ENCODE results near the gene ARHGEF12. TPM values are rescaled to one million over a fixed set of nuclear protein-coding genes. Genes with fewer than 3 reads are reported as not detected.

ARHGEF12 gene
- total and polyA plus RNA-seq, 10 of the 15 experiments (the other 5 are each of a cell fraction or from before 2014, with no cell fraction given): 2.7 to 40.8 (median 20.9) TPM

GRCh38 chr11:120501976-120502755, 166.0 kb downstream of the ARHGEF12 start:
- in situ Hi-C loops (cut with MboI) (no loop called here), intact Hi-C loops (cut with micrococcal nuclease; ENCODE audit: unreplicated experiment) (loop anchor here (5.0 kb wide), 1 partner anchor 165 kb away; the partner anchor contains the start of gene ARHGEF12)
- DNase-seq (ENCODE audit: low read depth, low spot score): no peak
- FAIRE-seq: no peak
- WGBS (ENCODE audit: insufficient coverage, insufficient replicate concordance, low lambda C conversion rate, missing lambda C conversion rate): 65% methylated on average over 5 of the region's 5 CpGs
- ChIA-PET RAD21 (ENCODE audit: unreplicated experiment) (interaction anchor here (0.8 to 1.4 kb wide), 4 partner anchors 8 to 425 kb away, joined by 3 to 5 read pairs (median 3); no protein-coding TSS in a partner anchor), SMC1A (ENCODE audit: uncharacterized antibody, unreplicated experiment) (interaction anchor here (0.9 to 3.9 kb wide), 6 partner anchors 101 to 300 kb away, joined by 3 to 20 read pairs (median 6); no protein-coding TSS in a partner anchor), POLR2A (interaction anchor here (0.6 kb wide), 1 partner anchor 182 kb away, joined by 3 read pairs; no protein-coding TSS in a partner anchor), CTCF (interaction anchor here (0.7 to 5.2 kb wide), 9 partner anchors 8 to 427 kb away, joined by 3 to 40 read pairs (median 4); partner anchors contain the start of genes ARHGEF12 and GRIK4)
- H3K4me1 ChIP-seq (ENCODE audit: control insufficient read depth, insufficient read depth, low read length): peaks cover 20% of the 10 kb centered on the region
- no peak overlapping the region for H3K9ac ChIP-seq (ENCODE audit: control insufficient read depth, insufficient read depth, low read length)
- no peak for ATAC-seq
- H3K36me3 ChIP-seq (ENCODE audit: control insufficient read depth in 2 of 2, insufficient read depth in 2 of 2, low read length in 1 of 2): no peaks in the 10 kb centered on the region
- no peaks in the 10 kb centered on the region; a peak in 1 of 4 replicates for H3K27me3 ChIP-seq (replicated peaks in 1 of 2; ENCODE audit: control insufficient read depth in 2 of 2, insufficient read depth in 2 of 2, low read length in 1 of 2)
- BruUV-seq (replicated peaks): no TSS peak
- TF ChIP-seq REST (IDR thresholded peaks at IDR 0.05; ENCODE audit: low read depth, low read length): no peak
- no peak for TF ChIP-seq RAD21 (IDR thresholded peaks at IDR 0.05; ENCODE audit: insufficient read depth, low read depth, low read length)
- no peak for TF ChIP-seq NRF1 (conservative IDR thresholded peaks at IDR 0.05; ENCODE audit: low read depth, low read length)
- H3K4me2 ChIP-seq (ENCODE audit: control insufficient read depth, insufficient read depth): no peak overlapping the region
- no peak overlapping the region for H2AFZ ChIP-seq (ENCODE audit: control insufficient read depth, low read depth, low read length)
- H3K9me3 ChIP-seq (replicated peaks; ENCODE audit: control insufficient read depth, insufficient read depth, low read length): no peaks in the 10 kb centered on the region
- no peak overlapping the region; the same call in 1 of the 2 replicates for H3K27ac ChIP-seq (ENCODE audit: control insufficient read depth, insufficient read depth)
- H3K4me3 ChIP-seq: no peak overlapping the region
- no peaks in the 10 kb centered on the region for H4K20me1 ChIP-seq (ENCODE audit: control insufficient read depth, insufficient read depth)
- no peaks in the 10 kb centered on the region for H3K79me2 ChIP-seq (ENCODE audit: control insufficient read depth, insufficient read depth, low read length)
